BJ (cell line): ENCODE results near the gene ADAMTS7. TPM values are rescaled to one million over a fixed set of nuclear protein-coding genes. Genes with fewer than 3 reads are reported as not detected.

Experiments used
- CTCF ChIA-PET: fragments of 350-600 bp; formaldehyde crosslinking; extraction: SDS; loops from one replicate; lab custom pipeline; 2021; ENCODE audit warnings: antibody characterized with exemption, inconsistent platforms; lab: Yijun Ruan, JAX
- POLR2A ChIA-PET: fragments of 300-600 bp; sonication (Branson Sonifier 250); formaldehyde crosslinking; extraction: SDS; loops from one replicate; lab custom pipeline; 2021; ENCODE audit warnings: antibody characterized with exemption; lab: Charles Lee
- DNase-seq: peaks from one replicate; pipeline ENCODE4 v3.0.0-alpha.2; 2011; ENCODE audit warnings: low read depth
- H3K27me3 ChIP-seq: 2 replicates; pipeline ENCODE4 v1.6.0; 2011; ENCODE audit warnings: low read length; ENCODE audit not compliant: control insufficient read depth, insufficient read depth
- H3K36me3 ChIP-seq: 2 replicates; pipeline ENCODE4 v1.5.1; 2011; ENCODE audit warnings: low read length; ENCODE audit not compliant: control insufficient read depth, insufficient read depth
- H3K4me3 ChIP-seq: 2 replicates; pipeline ENCODE4 v1.5.1; 2011; ENCODE audit warnings: low read depth, mild to moderate bottlenecking, control low read depth, low read length
- polyA plus RNA-seq: library from polyadenylated mRNA; depleted of rRNA; stranded (reverse); fragments of >200 nt; gene quantifications from 2 replicates; pipeline ENCODE4 v1.2.3, GENCODE V29; 2011
- TF ChIP-seq, protein P1 (sequence below): IDR thresholded peaks from 2 replicates; pipeline ENCODE4 v1.5.1; 2011; ENCODE audit warnings: low read depth, mild to moderate bottlenecking, control low read depth, inconsistent platforms, low read length, moderate library complexity; ENCODE audit not compliant: insufficient read depth

ADAMTS7 gene
- polyA plus RNA-seq, 1 experiment = 9.6 TPM

DNA sequence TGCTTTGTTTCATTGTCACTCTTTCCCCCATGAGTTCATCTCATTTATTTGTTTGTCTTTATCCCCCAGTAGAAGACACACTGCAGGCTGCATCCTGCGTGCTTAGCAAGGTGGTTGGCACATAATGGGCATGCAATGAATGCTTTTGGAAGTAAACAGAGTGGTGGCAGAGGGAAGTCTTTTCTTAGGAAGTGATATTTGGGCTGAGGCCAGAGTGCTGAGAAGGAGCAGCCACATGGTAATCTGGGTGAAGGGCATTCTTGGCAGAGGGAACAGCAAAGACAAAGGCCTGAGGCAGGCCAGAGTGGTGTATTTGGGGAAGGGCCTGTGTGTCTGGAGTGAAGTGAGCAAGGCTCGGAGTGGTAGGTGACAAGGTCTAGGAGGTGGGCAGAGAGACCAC is 17.7 kb upstream of the ADAMTS7 start:
- TF ChIP-seq, protein P1, sequence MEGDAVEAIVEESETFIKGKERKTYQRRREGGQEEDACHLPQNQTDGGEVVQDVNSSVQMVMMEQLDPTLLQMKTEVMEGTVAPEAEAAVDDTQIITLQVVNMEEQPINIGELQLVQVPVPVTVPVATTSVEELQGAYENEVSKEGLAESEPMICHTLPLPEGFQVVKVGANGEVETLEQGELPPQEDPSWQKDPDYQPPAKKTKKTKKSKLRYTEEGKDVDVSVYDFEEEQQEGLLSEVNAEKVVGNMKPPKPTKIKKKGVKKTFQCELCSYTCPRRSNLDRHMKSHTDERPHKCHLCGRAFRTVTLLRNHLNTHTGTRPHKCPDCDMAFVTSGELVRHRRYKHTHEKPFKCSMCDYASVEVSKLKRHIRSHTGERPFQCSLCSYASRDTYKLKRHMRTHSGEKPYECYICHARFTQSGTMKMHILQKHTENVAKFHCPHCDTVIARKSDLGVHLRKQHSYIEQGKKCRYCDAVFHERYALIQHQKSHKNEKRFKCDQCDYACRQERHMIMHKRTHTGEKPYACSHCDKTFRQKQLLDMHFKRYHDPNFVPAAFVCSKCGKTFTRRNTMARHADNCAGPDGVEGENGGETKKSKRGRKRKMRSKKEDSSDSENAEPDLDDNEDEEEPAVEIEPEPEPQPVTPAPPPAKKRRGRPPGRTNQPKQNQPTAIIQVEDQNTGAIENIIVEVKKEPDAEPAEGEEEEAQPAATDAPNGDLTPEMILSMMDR = no peak
- Histone ChIP-seq H3K36me3 (no peaks in the 10 kb centered on the region), H3K4me3 (no peak overlapping the region), H3K27me3 (peaks cover 3% of the 10 kb centered on the region)
- POLR2A ChIA-PET = no interaction called here
- CTCF ChIA-PET = no interaction called here
- DNase-seq = no peak

DNA sequence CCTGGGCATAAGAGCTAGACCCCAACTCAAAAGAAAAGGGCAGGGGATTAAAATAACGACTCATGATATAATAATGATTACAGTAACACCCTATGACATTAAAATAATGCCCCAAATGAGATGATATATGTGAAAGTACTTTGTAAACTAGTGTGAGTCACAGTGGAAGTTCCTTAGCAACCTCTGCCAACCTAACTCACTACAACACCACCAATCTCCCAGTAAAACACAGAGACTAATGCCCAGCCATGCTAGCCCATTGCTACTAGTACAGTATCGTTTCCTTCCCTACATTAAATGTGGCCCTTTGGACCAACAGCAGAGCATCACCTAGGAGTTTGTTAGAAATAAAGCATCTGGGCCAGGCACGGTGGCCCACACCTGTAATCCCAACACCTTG is 11.2 kb upstream of the ADAMTS7 start:
- POLR2A ChIA-PET = no interaction called here
- no peaks in the 10 kb centered on the region for H3K36me3 ChIP-seq
- no peaks in the 10 kb centered on the region for H3K27me3 ChIP-seq
- TF ChIP-seq, protein P1 = no peak
- no peak for DNase-seq
- no peak overlapping the region for H3K4me3 ChIP-seq
- CTCF ChIA-PET = interaction anchor here (1.2 to 1.4 kb wide), 2 partner anchors 10 to 362 kb away, joined by 3 to 6 read pairs; no protein-coding TSS in a partner anchor

DNA sequence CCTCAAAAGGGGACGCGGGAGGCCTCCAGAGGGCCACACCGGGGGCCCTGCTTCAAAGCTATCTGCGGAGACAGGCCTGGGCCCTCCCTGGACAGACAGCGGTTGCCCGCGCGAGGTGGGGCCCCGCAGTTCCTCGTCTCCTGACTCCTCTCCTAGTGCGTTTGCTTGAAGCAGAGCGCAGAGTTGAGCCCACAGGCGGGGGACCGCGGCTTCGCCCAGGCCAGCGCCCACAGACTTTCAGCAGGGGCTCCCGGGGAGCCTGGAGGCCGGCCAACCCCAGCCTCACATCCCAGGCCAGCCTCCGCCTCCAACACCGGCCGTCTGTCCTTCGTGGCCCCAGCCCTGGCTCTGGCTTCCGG is 540 bp upstream of the ADAMTS7 start:
- Histone ChIP-seq H3K27me3 (no peaks in the 10 kb centered on the region), H3K36me3 (no peaks in the 10 kb centered on the region), H3K4me3 (peak overlapping the region; percentile 55)
- POLR2A ChIA-PET = interaction anchor here (0.6 kb wide), 1 partner anchor 103 kb away, joined by 5 read pairs; no protein-coding TSS in a partner anchor
- no peak for DNase-seq
- CTCF ChIA-PET = interaction anchor here (1.3 to 1.8 kb wide), 3 partner anchors 10 to 25 kb away, joined by 4 to 6 read pairs (median 5); no protein-coding TSS in a partner anchor
- TF ChIP-seq, protein P1 = no peak

DNA sequence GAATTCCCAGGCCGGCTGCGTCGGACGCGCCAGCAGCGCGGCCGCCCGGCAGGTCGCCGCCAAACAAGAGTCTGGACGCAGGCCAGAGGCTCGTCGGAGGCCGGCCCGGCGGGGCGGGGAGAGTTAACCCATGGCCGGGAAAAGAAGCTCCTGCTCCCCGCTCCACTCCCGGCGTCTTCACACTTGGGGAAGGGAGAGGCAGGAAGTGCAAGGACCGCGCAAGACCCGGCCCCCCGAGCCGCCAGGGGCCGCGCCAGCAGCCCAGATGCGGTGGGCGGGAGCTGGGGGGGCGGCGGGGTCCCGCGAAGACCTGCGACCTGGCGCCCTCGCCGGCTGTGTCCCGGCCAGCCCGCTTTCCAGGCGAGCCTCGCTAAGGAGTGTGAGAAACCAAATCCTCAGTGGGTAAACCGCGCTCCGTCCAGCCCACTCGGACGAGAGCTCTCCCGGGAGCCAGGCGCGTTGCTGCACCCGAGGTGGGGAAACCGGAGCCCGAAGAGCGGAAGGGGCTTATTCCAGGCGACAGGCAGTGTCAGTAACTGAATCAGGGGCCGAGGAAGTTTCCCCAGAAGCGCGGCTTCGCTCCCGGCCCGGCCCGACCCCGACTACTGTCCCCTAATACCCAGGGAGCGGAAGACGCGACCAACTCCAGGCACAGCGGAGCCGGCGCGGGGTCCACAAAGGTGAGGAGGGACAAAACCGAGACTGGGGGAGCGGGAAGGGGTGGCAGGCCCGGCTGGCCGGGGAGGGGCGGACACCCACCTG is 721 bp downstream of the ADAMTS7 start:
- peak overlapping the region; percentile 55 for H3K4me3 ChIP-seq
- ChIA-PET CTCF (interaction anchor here (1.0 to 1.1 kb wide), 3 partner anchors 8 to 132 kb away, joined by 3 to 4 read pairs (median 3); no protein-coding TSS in a partner anchor), POLR2A (no interaction called here)
- DNase-seq = no peak
- no peaks in the 10 kb centered on the region for H3K27me3 ChIP-seq
- H3K36me3 ChIP-seq = no peaks in the 10 kb centered on the region
- TF ChIP-seq, protein P1 = no peak

DNA sequence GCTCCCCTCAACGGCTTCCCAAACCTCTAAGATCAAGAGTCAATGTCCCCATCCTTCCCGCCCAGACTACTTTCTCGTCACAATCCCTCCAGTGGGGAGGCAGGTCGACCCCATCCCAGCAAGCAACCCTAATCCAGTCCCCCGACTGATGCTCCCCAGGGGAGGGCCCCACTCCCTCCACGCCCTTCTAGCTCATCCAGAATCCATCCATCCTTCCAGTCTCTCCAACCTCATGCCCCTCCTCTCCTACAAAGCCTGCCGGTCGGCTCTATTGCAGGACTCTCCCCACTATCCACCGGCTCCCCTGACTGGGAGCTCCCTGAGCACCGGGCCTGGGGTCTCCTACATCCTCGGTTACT is 1.3 kb downstream of the ADAMTS7 start:
- ChIA-PET CTCF (interaction anchor here (1.1 to 2.1 kb wide), 2 partner anchors 12 to 21 kb away, joined by 4 to 9 read pairs; no protein-coding TSS in a partner anchor), POLR2A (no interaction called here)
- Histone ChIP-seq H3K27me3 (no peaks in the 10 kb centered on the region), H3K36me3 (no peaks in the 10 kb centered on the region), H3K4me3 (peak overlapping the region; percentile 55)
- TF ChIP-seq, protein P1 = no peak
- DNase-seq = no peak
